G401.6 (cell line): ENCODE data around the gene USP33.
"Not testable (repeated sequence)": the region's sequence is repeated elsewhere in the genome, so short reads cannot be mapped to it uniquely, and the experiment has no call there.

ENCODE experiments used
- FAIRE-seq: peaks from 2 replicates; lab custom pipeline; 2012; peaks lifted over from hg19 to GRCh38; lab: Jason Lieb, UNC

USP33 gene

GRCh38 chr1:77759071-77760028 lies at the start of gene USP33:
USP33 (minus strand) TSS chr1:77759852; CDS start chr1:77741697, 18,155 bp downstream.
- FAIRE-seq = peak; percentile 47

- FAIRE-seq = no peak
These were observed 43.7 kb upstream of the USP33 start for GRCh38 chr1:77803371-77803770.

GRCh38 chr1:77802026-77802425 lies 42.4 kb upstream of the USP33 start:
- no peak for FAIRE-seq

DNA sequence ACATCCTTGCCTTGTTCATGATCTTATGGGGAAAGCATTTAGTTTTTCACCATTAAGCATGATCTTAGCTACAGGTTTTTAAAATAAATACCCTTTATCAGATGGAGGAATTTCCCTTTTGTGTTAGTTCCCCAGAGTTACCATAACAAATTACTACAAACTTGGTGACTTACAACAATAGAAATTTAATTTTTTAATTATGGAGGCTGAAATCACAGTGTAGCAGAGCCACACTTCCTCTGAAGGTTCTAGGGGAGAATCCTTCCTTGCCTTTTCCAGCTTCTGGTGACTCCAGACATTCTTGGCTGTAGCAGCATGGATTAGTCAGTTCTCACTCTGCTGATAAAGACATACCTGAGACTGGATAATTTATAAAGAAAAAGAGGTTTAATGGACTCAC lies 38.3 kb upstream of the USP33 start:
- no peak for FAIRE-seq

- FAIRE-seq = no peak
These were observed 37.2 kb upstream of the USP33 start for GRCh38 chr1:77796695-77797405.

DNA sequence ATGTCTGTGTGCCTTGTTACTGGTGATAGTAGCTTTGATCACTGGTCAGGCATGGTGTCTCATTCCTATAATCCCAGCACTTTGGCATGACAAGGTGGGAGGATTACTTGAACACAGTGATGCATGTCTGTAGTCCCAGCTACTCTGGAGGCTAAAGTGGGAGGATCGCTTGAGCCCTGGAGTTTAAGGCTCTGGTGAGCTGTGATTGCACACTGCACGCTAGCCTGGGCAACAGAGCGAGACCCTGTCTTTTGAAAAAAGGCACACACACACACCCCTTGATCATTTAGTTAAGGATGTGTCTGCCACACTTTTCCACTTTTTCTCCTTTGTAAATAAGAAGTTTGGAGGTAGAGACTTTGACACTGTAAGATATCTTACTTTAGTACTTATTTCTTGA lies 34.9 kb upstream of the USP33 start:
- no peak for FAIRE-seq

GRCh38 chr1:77786093-77786741 lies 26.6 kb upstream of the USP33 start:
- not testable (repeated sequence) for FAIRE-seq

GRCh38 chr1:77783141-77783540 lies 23.5 kb upstream of the USP33 start:
- peak; percentile 76 for FAIRE-seq

DNA sequence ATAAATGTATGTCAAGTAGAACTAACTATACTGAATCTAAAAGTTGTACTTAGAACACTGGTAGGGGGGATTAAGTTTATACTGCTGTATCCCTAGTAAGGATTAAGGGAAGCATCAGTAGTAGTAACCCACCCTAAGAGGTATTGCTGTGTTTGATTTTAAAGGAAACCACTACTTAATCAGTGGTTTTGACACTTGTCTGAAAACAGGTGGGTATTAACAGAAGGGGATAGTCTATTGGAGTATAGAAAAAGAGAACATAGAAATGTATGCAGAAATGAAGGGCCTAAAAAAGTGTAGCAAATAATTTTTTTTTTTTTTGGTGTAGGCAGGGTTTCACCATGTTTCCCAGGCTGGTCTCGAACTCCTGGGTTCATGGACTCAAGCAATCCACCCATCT lies 22.0 kb upstream of the USP33 start:
- FAIRE-seq = no peak

GRCh38 chr1:77779529-77780281 lies 20.1 kb upstream of the USP33 start, which contains the start of gene MIGA1:
MIGA1 (plus strand) TSS chr1:77779649; CDS start chr1:77783253, 3,604 bp downstream.
- FAIRE-seq = peak; percentile 97

DNA sequence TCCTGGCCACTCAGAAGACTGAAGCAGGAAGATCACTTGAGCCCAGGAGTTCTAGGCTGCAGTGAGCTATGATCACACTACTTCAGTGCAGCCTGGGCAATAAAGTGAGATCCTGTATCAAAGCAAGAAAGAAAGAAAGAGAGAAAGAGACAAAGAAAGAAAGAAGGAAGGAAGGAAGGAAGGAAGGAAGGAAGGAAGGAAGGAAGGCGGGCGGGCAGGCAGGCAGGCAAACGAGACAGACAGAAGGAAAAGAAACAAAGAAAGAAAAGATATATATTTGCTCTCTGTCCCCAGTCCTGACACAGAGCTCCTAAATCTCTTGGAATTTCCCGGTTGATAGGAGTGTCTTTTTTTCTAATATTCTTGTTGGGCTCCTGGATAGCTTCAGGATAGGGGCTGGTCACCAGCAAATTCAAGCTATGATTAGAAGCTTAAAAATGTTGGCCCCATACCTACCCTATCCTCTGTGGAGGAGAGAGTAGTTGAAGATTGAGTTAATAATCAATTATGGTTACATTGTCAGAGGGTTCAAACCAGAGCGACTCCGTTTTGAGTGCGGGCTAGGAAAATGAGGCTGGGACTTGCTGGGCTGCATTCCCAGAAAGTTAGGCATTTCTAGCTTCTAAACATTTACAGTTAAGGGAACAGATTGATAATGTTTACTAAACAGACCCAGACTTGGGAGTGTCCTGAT lies 16.5 kb upstream of the USP33 start:
- no peak for FAIRE-seq

GRCh38 chr1:77768006-77768405 lies 8.4 kb upstream of the USP33 start:
- no peak for FAIRE-seq

DNA sequence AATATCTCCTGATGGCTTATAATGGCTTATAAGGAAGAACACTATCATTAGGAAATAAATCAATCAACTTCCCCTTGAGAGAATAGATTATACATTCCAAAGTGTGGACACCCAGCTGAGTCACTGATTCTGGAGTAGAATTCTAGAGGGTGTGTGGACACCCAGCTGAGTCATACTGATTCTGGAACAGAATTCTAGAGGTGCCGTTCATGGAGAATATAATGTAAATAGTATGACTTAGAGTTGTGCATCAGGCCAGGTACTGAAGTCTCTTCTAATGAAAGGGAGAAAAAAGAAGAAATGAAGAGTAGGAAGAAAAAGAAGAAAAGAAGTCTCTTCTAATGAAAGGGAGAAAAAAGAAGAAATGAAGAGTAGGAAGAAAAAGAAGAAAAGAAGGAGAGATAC lies 2.4 kb upstream of the USP33 start:
- FAIRE-seq = no peak

- FAIRE-seq = peak; percentile 40
These were observed 2.0 kb downstream of the USP33 start for GRCh38 chr1:77757603-77758002.

DNA sequence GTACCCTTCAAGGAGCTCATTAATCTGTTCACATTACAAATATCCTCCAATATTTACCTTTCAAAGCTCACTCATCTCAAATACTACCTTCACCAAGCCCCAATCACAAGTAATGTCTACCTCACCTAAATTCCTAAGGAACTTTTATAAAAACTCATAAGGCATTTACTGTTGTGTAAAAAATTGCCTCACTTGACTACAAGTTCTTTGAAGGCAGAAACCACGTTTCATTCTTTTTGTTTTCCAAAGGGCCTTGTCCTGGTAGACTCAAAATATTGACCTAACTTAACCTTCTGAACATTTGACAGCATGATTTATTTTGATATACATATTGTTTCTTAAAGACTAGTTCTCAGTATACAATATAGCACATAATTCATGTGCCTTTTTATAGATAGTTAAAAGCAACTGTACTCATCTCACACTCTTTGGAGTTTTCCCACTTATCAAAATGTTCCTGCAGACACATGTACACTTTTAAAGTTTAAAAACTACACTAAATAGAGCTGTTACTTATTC lies 2.5 kb downstream of the USP33 start:
- no peak for FAIRE-seq

DNA sequence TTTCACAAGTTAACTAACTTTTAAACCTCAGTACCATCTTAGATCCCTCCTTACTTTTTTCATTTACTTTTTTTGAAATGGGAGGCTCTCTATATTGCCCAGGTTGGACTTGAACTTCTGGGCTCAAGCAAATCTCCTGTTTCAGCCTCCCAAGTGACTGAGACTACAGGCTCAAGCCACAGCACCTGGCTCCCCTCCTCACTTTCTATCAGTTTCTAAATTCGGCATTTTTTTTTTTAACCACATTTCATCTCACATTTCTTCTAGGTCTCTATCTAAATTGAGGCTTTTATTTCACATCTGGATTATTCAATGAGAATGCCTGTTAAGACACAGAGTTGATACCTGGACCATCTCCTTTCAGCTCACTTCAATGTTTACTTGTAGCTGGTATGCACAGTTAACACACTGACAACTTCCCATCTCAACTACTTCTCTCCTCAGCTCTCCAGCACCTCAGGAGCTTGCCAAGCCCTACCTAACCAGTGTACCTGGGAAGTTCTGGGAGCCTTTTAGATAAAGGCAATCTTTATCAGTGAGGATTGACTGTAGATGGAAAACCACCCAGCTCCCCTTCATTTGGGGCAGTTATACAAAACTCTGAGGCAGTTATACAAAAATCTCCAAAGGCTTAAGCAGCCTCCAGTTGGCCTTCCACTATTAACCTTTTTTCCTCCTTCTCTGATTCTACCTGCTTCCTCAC lies 3.4 kb downstream of the USP33 start:
- FAIRE-seq = no peak

- FAIRE-seq = not testable (repeated sequence)
These were observed 10.2 kb downstream of the USP33 start for GRCh38 chr1:77749489-77749888.

- FAIRE-seq = no peak
These were observed 15.1 kb downstream of the USP33 start for GRCh38 chr1:77744576-77744975.

DNA sequence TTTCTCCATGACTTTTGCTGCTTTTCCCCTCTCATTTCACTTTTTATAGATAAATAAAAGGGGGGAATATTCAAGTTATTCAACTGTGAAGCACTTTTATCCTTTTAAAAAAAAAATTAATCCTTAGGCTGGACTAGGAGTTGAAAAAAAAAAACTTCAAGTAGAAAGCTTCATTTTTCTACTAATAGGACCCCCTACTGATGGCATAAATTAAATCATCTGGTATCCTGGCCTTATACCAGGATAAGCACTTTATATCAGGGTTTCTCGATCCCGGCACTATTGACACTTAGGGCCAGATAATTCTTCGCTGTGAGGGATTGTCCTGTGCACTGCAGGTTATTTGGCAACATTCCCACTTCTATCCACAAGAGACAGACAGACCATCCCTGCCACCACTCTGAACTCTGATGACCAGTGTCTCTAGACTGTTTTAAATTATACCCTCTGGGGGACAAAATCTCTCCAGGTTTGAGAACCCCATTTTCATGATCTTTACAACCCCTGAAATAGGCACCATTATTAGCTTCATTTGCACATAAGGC lies 17.6 kb downstream of the USP33 start:
- FAIRE-seq = no peak

GRCh38 chr1:77741316-77741715 lies 18.3 kb downstream of the USP33 start:
- no peak for FAIRE-seq
